Sigmoid colon (tissue), 4 donors: Measurements from ENCODE around the gene CLEC3B.

Experiments used
- EP300 ChIP-seq, 4 donors: sonication (generic); formaldehyde crosslinking; IDR thresholded peaks; one replicate each; pipeline ENCODE4 v1.6.1; 2017; ENCODE audit warnings: antibody characterized with exemption in 4 of 4
- POLR2A ChIP-seq, 2 donors: fragments of 450-650 bp; IDR thresholded peaks; one replicate each; pipeline ENCODE4 v1.6.1; 2016; ENCODE audit warnings: antibody characterized with exemption in 2 of 2, mild to moderate bottlenecking in 2 of 2, moderate library complexity in 2 of 2
- POLR2AphosphoS5 ChIP-seq, 4 donors: sonication (generic); formaldehyde crosslinking; IDR thresholded peaks; one replicate each; pipeline ENCODE4 v1.6.1; 2017; ENCODE audit warnings: antibody characterized with exemption in 4 of 4
- TF ChIP-seq, protein P1 (sequence below), 4 experiments: fragments of 450-650 bp in 3 of 4; fragments of 200-600 bp in 1 of 4; IDR thresholded peaks; one replicate each; pipeline ENCODE4 v1.5.1; 2016 to 2019; ENCODE audit warnings: antibody characterized with exemption in 4 of 4, mild to moderate bottlenecking in 3 of 4, moderate library complexity in 2 of 4

DNA sequence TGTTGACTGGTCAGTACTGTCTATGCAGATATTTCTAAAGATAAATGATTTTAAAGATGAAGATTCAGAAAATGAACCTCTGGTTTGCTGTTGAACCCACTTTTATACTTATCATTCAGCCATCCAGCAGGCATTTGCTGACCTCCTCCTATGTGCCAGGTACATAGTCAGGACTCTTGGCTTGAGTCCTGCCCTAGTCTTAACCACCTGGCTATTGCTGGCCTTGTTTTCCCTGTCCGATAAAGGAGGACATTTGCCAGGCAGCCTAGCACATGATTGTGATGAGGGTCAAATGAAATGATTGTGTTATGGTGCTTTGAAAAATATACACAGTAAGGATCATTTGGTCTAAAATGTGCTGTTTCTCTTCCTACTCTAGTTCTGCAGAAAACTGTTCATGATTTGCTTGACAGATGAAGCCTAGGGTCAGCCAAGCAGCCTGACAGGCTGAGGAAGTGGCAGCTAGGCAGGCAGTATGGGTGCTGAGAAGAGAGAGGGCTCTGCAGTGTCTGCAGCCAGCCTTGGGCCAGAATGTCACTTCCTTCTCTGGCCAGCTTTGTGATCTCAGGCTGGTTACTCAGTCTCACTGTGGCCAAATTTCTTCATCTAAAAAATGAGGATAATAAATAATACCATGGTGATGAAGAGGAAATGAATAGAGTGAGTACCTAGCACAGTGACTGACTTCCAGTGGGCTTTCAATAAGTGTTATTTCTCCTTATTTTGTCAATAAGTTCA lies 36.3 kb upstream of the CLEC3B start:
- TF ChIP-seq, protein P1, sequence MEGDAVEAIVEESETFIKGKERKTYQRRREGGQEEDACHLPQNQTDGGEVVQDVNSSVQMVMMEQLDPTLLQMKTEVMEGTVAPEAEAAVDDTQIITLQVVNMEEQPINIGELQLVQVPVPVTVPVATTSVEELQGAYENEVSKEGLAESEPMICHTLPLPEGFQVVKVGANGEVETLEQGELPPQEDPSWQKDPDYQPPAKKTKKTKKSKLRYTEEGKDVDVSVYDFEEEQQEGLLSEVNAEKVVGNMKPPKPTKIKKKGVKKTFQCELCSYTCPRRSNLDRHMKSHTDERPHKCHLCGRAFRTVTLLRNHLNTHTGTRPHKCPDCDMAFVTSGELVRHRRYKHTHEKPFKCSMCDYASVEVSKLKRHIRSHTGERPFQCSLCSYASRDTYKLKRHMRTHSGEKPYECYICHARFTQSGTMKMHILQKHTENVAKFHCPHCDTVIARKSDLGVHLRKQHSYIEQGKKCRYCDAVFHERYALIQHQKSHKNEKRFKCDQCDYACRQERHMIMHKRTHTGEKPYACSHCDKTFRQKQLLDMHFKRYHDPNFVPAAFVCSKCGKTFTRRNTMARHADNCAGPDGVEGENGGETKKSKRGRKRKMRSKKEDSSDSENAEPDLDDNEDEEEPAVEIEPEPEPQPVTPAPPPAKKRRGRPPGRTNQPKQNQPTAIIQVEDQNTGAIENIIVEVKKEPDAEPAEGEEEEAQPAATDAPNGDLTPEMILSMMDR (IDR thresholded peaks at IDR 0.05), result no peak
- TF ChIP-seq POLR2A (IDR thresholded peaks at IDR 0.05) (no peak), EP300 (IDR thresholded peaks at IDR 0.05) (no peak), POLR2AphosphoS5 (IDR thresholded peaks at IDR 0.05) (no peak)
